Neural cell (in vitro differentiated cells): ENCODE measurements around the gene GRIK2. TPM values are rescaled to one million over a fixed set of nuclear protein-coding genes. Genes with fewer than 3 reads are reported as not detected.

Experiments
- H2AFZ ChIP-seq: fragments of 200-600, 300-800 bp; sonication (generic), shearing (Covaris generic); 2 replicates; pipeline ENCODE4 v1.6.0; 2014; ENCODE audit warnings: low read depth, mild to moderate bottlenecking, antibody characterized with exemption, low read length, moderate library complexity
- H3F3A ChIP-seq: fragments of 200-600 bp; shearing (Covaris generic); 2 replicates; pipeline ENCODE4 v1.6.1; 2016; ENCODE audit warnings: mild to moderate bottlenecking, moderate library complexity, mixed read lengths, antibody characterized with exemption, low read length; ENCODE audit not compliant: insufficient read depth, poor library complexity, severe bottlenecking
- H3K27ac ChIP-seq: fragments of 200-600, 300-800 bp; sonication (generic), shearing (Covaris generic); 2 replicates; pipeline ENCODE4 v1.5.1; 2014; ENCODE audit warnings: mild to moderate bottlenecking, low read length, moderate library complexity
- H3K27me3 ChIP-seq: fragments of 300-800, 200-600 bp; sonication (generic), shearing (Covaris generic); 2 replicates; pipeline ENCODE4 v1.6.0; 2014; ENCODE audit warnings: mild to moderate bottlenecking, low read depth, low read length, moderate library complexity; ENCODE audit not compliant: insufficient read depth
- H3K36me3 ChIP-seq: fragments of 300-800, 200-600 bp; sonication (generic), shearing (Covaris generic); 2 replicates; pipeline ENCODE4 v1.5.1; 2014; ENCODE audit warnings: mild to moderate bottlenecking, antibody characterized with exemption, low read length, moderate library complexity; ENCODE audit not compliant: insufficient read depth
- H3K4me2 ChIP-seq: fragments of 300-800, 200-600 bp; sonication (generic), shearing (Covaris generic); 2 replicates; pipeline ENCODE4 v1.6.0; 2014; ENCODE audit warnings: mild to moderate bottlenecking, low read length
- H3K4me3 ChIP-seq: fragments of 300-800, 200-600 bp; sonication (generic), shearing (Covaris generic); 2 replicates; pipeline ENCODE4 v1.5.1; 2014; ENCODE audit warnings: mild to moderate bottlenecking, low read length, moderate library complexity
- H3K79me2 ChIP-seq: fragments of 200-600 bp; shearing (Covaris generic); replicated peaks from 2 replicates; pipeline ENCODE4 v1.6.0; 2014; ENCODE audit warnings: mild to moderate bottlenecking, low read length, moderate library complexity; ENCODE audit not compliant: insufficient read depth
- H3K9ac ChIP-seq: fragments of 300-800, 200-600 bp; sonication (generic), shearing (Covaris generic); 2 replicates; pipeline ENCODE4 v1.6.1; 2016; ENCODE audit warnings: mild to moderate bottlenecking, low read length, mixed read lengths
- H3K9me2 ChIP-seq: fragments of 200-600 bp; shearing (Covaris generic); 2 replicates; pipeline ENCODE4 v1.6.1; 2016; ENCODE audit warnings: mild to moderate bottlenecking, low read length, mixed read lengths; ENCODE audit not compliant: insufficient read depth
- H3K9me3 ChIP-seq: fragments of 200-600, 300-800 bp; sonication (generic), shearing (Covaris generic); 2 replicates; pipeline ENCODE4 v1.6.1; 2016; ENCODE audit warnings: mild to moderate bottlenecking, mixed run types, low read length, moderate library complexity, mixed read lengths
- H4K20me1 ChIP-seq: fragments of 200-600 bp; shearing (Covaris generic); 2 replicates; pipeline ENCODE4 v1.6.1; 2016; ENCODE audit warnings: mild to moderate bottlenecking, mixed run types; ENCODE audit not compliant: insufficient read depth
- EP300 ChIP-seq: fragments of 450-650 bp; conservative IDR thresholded peaks from 2 replicates; pipeline ENCODE4 v1.6.1; 2014; ENCODE audit warnings: antibody characterized with exemption, mild to moderate bottlenecking, moderate library complexity; ENCODE audit not compliant: poor library complexity, severe bottlenecking
- EZH2 ChIP-seq: fragments of 200-600, 300-800 bp; shearing (Covaris generic), sonication (generic); IDR thresholded peaks from 2 replicates; pipeline ENCODE4 v1.6.1; 2014; ENCODE audit warnings: antibody characterized with exemption, low read length, borderline replicate concordance, mild to moderate bottlenecking; ENCODE audit not compliant: insufficient read depth, poor library complexity, severe bottlenecking
- MXI1 ChIP-seq: fragments of 450-650 bp; conservative IDR thresholded peaks from 2 replicates; pipeline ENCODE4 v1.6.1; 2014; ENCODE audit warnings: antibody characterized with exemption, mild to moderate bottlenecking; ENCODE audit not compliant: poor library complexity, severe bottlenecking
- POLR2AphosphoS5 ChIP-seq: IDR thresholded peaks from 2 replicates; pipeline ENCODE4 v1.6.1; 2012
- RAD21 ChIP-seq: fragments of 450-650 bp; conservative IDR thresholded peaks from 2 replicates; pipeline ENCODE4 v1.6.1; 2014; ENCODE audit warnings: antibody characterized with exemption, mild to moderate bottlenecking, moderate library complexity
- SMC3 ChIP-seq: fragments of 450-650 bp; conservative IDR thresholded peaks from 2 replicates; pipeline ENCODE4 v1.6.1; 2014; ENCODE audit warnings: antibody characterized with exemption, mild to moderate bottlenecking, moderate library complexity; ENCODE audit not compliant: poor library complexity
- TAF1 ChIP-seq: IDR thresholded peaks from 2 replicates; pipeline ENCODE4 v1.6.1; 2012; ENCODE audit warnings: low read depth
- polyA plus RNA-seq: library from polyadenylated mRNA; depleted of rRNA; stranded (reverse); fragments of >200 nt; gene quantifications from 2 replicates; pipeline ENCODE4 v1.2.3, GENCODE V29; 2014
- TF ChIP-seq, protein P1 (sequence below): IDR thresholded peaks from 2 replicates; pipeline ENCODE4 v1.6.1; 2012; ENCODE audit warnings: borderline replicate concordance
- TF ChIP-seq, protein P2 (sequence below): fragments of 450-650 bp; IDR thresholded peaks from 2 replicates; pipeline ENCODE4 v1.5.1; 2014; ENCODE audit warnings: antibody characterized with exemption, mild to moderate bottlenecking, moderate library complexity; ENCODE audit not compliant: poor library complexity, severe bottlenecking

Gene GRIK2
- polyA plus RNA-seq, 1 donor from 2014 or later, result 106 TPM

DNA sequence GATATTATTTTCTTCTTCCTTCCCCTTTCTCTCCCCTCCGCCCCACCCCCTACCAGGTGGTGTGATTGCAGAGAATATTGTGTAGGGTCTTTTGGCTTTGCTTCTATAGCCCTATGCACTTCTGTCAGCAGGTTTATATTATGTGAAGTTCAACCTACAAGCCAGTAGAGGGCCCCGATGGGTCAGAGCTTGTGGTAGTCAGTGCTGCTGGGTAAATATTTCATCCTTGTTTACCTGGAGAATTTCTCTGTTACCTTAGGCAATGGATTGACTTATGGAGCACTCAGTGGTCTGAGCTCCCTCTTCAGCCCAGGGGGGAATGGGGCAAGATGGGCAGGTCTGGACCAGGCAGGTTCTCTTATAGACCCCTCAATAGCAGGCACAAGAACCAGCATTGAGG is 720.9 kb downstream of the GRIK2 start:
- Histone ChIP-seq H3K4me2 (no peak overlapping the region), H3K27me3 (no peaks in the 10 kb centered on the region), H3K79me2 (no peaks in the 10 kb centered on the region), H3K9me3 (no peaks in the 10 kb centered on the region), H3K9me2 (no peaks in the 10 kb centered on the region), H4K20me1 (no peaks in the 10 kb centered on the region), H3K27ac (no peak overlapping the region), H3K36me3 (no peaks in the 10 kb centered on the region), H3F3A (no peaks in the 10 kb centered on the region), H3K4me3 (no peak overlapping the region), H2AFZ (no peak overlapping the region), H3K9ac (no peak overlapping the region)
- no peak for TF ChIP-seq POLR2AphosphoS5
- TF ChIP-seq, protein P1, sequence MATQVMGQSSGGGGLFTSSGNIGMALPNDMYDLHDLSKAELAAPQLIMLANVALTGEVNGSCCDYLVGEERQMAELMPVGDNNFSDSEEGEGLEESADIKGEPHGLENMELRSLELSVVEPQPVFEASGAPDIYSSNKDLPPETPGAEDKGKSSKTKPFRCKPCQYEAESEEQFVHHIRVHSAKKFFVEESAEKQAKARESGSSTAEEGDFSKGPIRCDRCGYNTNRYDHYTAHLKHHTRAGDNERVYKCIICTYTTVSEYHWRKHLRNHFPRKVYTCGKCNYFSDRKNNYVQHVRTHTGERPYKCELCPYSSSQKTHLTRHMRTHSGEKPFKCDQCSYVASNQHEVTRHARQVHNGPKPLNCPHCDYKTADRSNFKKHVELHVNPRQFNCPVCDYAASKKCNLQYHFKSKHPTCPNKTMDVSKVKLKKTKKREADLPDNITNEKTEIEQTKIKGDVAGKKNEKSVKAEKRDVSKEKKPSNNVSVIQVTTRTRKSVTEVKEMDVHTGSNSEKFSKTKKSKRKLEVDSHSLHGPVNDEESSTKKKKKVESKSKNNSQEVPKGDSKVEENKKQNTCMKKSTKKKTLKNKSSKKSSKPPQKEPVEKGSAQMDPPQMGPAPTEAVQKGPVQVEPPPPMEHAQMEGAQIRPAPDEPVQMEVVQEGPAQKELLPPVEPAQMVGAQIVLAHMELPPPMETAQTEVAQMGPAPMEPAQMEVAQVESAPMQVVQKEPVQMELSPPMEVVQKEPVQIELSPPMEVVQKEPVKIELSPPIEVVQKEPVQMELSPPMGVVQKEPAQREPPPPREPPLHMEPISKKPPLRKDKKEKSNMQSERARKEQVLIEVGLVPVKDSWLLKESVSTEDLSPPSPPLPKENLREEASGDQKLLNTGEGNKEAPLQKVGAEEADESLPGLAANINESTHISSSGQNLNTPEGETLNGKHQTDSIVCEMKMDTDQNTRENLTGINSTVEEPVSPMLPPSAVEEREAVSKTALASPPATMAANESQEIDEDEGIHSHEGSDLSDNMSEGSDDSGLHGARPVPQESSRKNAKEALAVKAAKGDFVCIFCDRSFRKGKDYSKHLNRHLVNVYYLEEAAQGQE, result no peak
- no peak for TF ChIP-seq TAF1
- TF ChIP-seq EZH2, result no peak
- no peak for TF ChIP-seq MXI1
- TF ChIP-seq, protein P2, sequence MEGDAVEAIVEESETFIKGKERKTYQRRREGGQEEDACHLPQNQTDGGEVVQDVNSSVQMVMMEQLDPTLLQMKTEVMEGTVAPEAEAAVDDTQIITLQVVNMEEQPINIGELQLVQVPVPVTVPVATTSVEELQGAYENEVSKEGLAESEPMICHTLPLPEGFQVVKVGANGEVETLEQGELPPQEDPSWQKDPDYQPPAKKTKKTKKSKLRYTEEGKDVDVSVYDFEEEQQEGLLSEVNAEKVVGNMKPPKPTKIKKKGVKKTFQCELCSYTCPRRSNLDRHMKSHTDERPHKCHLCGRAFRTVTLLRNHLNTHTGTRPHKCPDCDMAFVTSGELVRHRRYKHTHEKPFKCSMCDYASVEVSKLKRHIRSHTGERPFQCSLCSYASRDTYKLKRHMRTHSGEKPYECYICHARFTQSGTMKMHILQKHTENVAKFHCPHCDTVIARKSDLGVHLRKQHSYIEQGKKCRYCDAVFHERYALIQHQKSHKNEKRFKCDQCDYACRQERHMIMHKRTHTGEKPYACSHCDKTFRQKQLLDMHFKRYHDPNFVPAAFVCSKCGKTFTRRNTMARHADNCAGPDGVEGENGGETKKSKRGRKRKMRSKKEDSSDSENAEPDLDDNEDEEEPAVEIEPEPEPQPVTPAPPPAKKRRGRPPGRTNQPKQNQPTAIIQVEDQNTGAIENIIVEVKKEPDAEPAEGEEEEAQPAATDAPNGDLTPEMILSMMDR, result no peak
- TF ChIP-seq EP300, result no peak
- no peak for TF ChIP-seq RAD21
- TF ChIP-seq SMC3, result no peak

DNA sequence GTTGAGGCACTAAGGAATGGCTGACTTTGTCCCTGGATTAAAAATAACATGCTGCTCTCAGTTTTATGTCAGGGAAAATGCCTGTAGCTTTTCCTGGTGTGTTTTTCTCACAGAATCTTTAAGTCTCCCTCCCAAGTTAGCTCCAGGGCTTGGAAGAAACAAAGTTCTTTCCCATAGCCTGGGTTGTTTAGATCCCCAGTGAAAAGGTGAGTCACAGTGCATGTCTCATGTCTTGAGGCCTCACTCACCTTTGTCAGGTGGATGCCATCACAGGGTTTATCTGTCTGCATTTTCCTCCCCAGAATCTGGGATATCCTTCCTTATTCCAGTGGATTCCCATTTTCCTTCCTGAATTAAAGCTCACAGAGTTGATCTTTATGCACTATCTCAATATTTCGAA is 722.4 kb downstream of the GRIK2 start:
- Histone ChIP-seq H3K9me2 (no peaks in the 10 kb centered on the region), H3K79me2 (no peaks in the 10 kb centered on the region), H3K27me3 (no peaks in the 10 kb centered on the region), H2AFZ (no peak overlapping the region), H3K36me3 (no peaks in the 10 kb centered on the region), H3F3A (no peaks in the 10 kb centered on the region), H3K27ac (no peak overlapping the region), H4K20me1 (no peaks in the 10 kb centered on the region), H3K9me3 (no peaks in the 10 kb centered on the region), H3K9ac (no peak overlapping the region), H3K4me2 (no peak overlapping the region), H3K4me3 (no peak overlapping the region)
- TF ChIP-seq EP300 (no peak), TAF1 (no peak), RAD21 (no peak), EZH2 (no peak), POLR2AphosphoS5 (no peak), SMC3 (no peak), MXI1 (no peak)
- TF ChIP-seq, protein P2, result no peak
- TF ChIP-seq, protein P1, result no peak
